HEK293 (cell line): Measurements from ENCODE around the gene AGAP1.

ENCODE experiments used
- ELK4 ChIP-seq: IDR thresholded peaks from 2 replicates; pipeline ENCODE4 v1.6.1; 2011; ENCODE audit warnings: mild to moderate bottlenecking, low read depth, low read length, borderline replicate concordance
- PATZ1 ChIP-seq: fragments of 450-650 bp; formaldehyde crosslinking; IDR thresholded peaks from 2 replicates; pipeline ENCODE4 v1.5.1; 2016; ENCODE audit warnings: missing biosample characterization, missing genetic modification characterization
- REPIN1 ChIP-seq: fragments of 450-650 bp; formaldehyde crosslinking; IDR thresholded peaks from 2 replicates; pipeline ENCODE4 v1.5.1; 2017; ENCODE audit warnings: missing biosample characterization, missing genetic modification characterization, low read depth
- REST ChIP-seq: fragments of 450-650 bp; formaldehyde crosslinking; IDR thresholded peaks from 2 replicates; pipeline ENCODE4 v1.5.1; 2016; ENCODE audit warnings: missing biosample characterization, missing genetic modification characterization
- SETDB1 ChIP-seq: IDR thresholded peaks from one replicate; pipeline ENCODE4 v1.6.1; 2017; ENCODE audit warnings: mild to moderate bottlenecking, low read length, moderate library complexity, mixed read lengths; ENCODE audit not compliant: insufficient read length
- ZBTB17 ChIP-seq: fragments of 450-650 bp; formaldehyde crosslinking; IDR thresholded peaks from 2 replicates; pipeline ENCODE4 v1.5.1; 2016; ENCODE audit warnings: missing biosample characterization, missing genetic modification characterization
- ZFP41 ChIP-seq: fragments of 450-650 bp; formaldehyde crosslinking; IDR thresholded peaks from 2 replicates; pipeline ENCODE4 v1.5.1; 2016; ENCODE audit warnings: missing biosample characterization, missing genetic modification characterization, borderline replicate concordance
- ZNF830 ChIP-seq: fragments of 450-650 bp; IDR thresholded peaks from 2 replicates; pipeline ENCODE4 v1.5.0; 2018; ENCODE audit warnings: missing biosample characterization, missing genetic modification characterization, low read depth, mild to moderate bottlenecking, moderate library complexity
- TF ChIP-seq, protein P1 (sequence below): fragments of 450-650 bp; formaldehyde crosslinking; IDR thresholded peaks from 2 replicates; pipeline ENCODE4 v1.5.1; 2016; ENCODE audit warnings: missing biosample characterization, missing genetic modification characterization
- TF ChIP-seq, protein P2 (sequence below): fragments of 450-650 bp; formaldehyde crosslinking; IDR thresholded peaks from 2 replicates; pipeline ENCODE4 v1.5.1; 2016; ENCODE audit warnings: missing biosample characterization, missing genetic modification characterization
- TF ChIP-seq, protein P3 (sequence below): fragments of 450-650 bp; IDR thresholded peaks from 2 replicates; pipeline ENCODE4 v1.5.1; 2018; ENCODE audit warnings: missing biosample characterization, missing genetic modification characterization

- TF ChIP-seq, protein P1, sequence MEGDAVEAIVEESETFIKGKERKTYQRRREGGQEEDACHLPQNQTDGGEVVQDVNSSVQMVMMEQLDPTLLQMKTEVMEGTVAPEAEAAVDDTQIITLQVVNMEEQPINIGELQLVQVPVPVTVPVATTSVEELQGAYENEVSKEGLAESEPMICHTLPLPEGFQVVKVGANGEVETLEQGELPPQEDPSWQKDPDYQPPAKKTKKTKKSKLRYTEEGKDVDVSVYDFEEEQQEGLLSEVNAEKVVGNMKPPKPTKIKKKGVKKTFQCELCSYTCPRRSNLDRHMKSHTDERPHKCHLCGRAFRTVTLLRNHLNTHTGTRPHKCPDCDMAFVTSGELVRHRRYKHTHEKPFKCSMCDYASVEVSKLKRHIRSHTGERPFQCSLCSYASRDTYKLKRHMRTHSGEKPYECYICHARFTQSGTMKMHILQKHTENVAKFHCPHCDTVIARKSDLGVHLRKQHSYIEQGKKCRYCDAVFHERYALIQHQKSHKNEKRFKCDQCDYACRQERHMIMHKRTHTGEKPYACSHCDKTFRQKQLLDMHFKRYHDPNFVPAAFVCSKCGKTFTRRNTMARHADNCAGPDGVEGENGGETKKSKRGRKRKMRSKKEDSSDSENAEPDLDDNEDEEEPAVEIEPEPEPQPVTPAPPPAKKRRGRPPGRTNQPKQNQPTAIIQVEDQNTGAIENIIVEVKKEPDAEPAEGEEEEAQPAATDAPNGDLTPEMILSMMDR (tag by site-specific recombination), result no peak
- TF ChIP-seq ELK4 (no peak), ZFP41 (tag by site-specific recombination) (no peak), REPIN1 (tag by site-specific recombination) (no peak), ZNF830 (tag by site-specific recombination) (no peak), PATZ1 (no peak), SETDB1 (no peak), ZBTB17 (tag by site-specific recombination) (no peak), REST (tag by site-specific recombination) (no peak)
- TF ChIP-seq, protein P2, sequence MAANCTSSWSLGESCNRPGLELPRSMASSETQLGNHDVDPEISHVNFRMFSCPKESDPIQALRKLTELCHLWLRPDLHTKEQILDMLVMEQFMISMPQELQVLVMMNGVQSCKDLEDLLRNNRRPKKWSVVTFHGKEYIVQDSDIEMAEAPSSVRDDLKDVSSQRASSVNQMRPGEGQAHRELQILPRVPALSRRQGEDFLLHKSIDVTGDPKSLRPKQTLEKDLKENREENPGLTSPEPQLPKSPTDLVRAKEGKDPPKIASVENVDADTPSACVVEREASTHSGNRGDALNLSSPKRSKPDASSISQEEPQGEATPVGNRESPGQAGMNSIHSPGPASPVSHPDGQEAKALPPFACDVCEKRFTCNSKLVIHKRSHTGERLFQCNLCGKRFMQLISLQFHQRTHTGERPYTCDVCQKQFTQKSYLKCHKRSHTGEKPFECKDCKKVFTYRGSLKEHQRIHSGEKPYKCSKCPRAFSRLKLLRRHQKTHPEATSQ (tag by site-specific recombination), result no peak
- TF ChIP-seq, protein P3, sequence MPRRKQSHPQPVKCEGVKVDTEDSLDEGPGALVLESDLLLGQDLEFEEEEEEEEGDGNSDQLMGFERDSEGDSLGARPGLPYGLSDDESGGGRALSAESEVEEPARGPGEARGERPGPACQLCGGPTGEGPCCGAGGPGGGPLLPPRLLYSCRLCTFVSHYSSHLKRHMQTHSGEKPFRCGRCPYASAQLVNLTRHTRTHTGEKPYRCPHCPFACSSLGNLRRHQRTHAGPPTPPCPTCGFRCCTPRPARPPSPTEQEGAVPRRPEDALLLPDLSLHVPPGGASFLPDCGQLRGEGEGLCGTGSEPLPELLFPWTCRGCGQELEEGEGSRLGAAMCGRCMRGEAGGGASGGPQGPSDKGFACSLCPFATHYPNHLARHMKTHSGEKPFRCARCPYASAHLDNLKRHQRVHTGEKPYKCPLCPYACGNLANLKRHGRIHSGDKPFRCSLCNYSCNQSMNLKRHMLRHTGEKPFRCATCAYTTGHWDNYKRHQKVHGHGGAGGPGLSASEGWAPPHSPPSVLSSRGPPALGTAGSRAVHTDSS, result no peak
Observed at GRCh38 chr2:235606004-235606715, 112.3 kb downstream of the AGAP1 start.
